ENCODE data around the gene ADAMTS20.
"Not testable (repeated sequence)": the region's sequence is repeated elsewhere in the genome, so short reads cannot be mapped to it uniquely, and the experiment has no call there.

Gene ADAMTS20, protein sequence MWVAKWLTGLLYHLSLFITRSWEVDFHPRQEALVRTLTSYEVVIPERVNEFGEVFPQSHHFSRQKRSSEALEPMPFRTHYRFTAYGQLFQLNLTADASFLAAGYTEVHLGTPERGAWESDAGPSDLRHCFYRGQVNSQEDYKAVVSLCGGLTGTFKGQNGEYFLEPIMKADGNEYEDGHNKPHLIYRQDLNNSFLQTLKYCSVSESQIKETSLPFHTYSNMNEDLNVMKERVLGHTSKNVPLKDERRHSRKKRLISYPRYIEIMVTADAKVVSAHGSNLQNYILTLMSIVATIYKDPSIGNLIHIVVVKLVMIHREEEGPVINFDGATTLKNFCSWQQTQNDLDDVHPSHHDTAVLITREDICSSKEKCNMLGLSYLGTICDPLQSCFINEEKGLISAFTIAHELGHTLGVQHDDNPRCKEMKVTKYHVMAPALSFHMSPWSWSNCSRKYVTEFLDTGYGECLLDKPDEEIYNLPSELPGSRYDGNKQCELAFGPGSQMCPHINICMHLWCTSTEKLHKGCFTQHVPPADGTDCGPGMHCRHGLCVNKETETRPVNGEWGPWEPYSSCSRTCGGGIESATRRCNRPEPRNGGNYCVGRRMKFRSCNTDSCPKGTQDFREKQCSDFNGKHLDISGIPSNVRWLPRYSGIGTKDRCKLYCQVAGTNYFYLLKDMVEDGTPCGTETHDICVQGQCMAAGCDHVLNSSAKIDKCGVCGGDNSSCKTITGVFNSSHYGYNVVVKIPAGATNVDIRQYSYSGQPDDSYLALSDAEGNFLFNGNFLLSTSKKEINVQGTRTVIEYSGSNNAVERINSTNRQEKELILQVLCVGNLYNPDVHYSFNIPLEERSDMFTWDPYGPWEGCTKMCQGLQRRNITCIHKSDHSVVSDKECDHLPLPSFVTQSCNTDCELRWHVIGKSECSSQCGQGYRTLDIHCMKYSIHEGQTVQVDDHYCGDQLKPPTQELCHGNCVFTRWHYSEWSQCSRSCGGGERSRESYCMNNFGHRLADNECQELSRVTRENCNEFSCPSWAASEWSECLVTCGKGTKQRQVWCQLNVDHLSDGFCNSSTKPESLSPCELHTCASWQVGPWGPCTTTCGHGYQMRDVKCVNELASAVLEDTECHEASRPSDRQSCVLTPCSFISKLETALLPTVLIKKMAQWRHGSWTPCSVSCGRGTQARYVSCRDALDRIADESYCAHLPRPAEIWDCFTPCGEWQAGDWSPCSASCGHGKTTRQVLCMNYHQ (N-terminal part only)

DNA sequence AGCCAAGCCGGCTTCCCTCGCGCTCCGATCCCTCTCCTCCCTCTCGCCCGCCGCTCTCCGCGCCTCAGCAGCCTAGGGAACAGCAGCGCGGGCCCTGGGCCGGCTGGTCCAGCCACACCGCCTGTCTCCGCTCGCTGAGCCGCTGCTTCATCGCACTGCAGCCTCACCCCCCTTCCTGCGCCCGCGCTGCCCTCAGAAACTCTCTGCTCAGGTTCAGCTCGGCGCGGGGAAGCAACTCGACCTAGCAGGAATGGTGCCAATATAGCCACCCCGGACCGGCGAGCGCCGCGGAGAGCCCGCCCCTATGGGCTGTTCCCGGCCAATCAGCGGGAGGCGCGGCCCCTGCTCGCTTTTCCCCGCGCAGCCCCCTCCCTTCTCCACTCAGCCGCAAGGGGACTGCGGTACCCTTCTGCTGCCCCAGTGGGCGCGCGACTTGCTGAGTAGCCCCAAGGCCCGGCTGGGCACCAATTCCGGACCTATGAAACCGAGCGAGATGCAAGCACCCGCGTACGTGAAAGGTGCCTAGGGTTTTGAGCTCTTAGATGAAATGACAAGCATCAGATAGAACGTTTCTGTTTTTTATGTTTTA is at the start of gene ADAMTS20:
TSS of gene ADAMTS20 (minus strand) at position 233 of the 589 bp plus-strand sequence. CDS start 282 bp downstream, outside the sequence.
- DNase-seq (ENCODE audit: low read depth) = peak; percentile 4

DNA sequence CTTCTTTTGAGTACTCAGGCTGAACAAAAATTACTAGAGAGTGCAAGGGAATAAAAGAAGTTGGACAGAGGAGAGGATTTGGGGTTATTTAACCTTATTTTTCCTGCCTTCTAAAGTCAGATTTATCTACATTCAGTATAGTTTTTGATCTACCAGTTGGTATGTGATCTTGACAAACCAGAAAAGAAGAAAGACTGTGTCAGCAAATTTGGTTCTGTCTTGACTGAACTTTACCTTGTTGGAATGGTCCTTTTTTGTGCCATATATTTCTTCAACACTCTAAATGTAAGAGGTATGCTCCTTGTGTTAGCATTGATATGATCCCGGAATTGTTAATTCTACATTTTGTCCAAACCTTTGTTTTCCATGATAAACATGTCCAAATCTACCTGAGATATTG is 47.7 kb upstream of the ADAMTS20 start:
- DNase-seq (ENCODE audit: low read depth) = no peak

DNA sequence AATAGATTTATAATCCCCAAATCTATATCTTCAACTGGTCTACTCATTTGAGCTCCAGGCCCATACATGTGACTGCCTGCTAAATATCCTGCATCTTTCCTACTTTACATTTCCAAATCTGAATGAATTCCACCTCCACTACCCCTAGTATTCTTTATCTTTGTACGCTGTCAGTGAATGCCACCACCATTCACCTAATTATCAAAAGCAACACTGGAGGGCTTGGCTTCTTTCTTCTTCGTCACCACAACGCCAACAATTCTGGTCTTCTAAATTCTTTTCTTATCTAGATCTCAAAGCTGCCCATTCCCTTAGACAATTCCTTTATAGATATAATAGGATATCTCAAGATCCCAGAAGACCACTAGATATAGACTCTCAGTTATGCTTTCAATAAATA is 47.1 kb upstream of the ADAMTS20 start:
- DNase-seq (ENCODE audit: low read depth) = no peak

DNA sequence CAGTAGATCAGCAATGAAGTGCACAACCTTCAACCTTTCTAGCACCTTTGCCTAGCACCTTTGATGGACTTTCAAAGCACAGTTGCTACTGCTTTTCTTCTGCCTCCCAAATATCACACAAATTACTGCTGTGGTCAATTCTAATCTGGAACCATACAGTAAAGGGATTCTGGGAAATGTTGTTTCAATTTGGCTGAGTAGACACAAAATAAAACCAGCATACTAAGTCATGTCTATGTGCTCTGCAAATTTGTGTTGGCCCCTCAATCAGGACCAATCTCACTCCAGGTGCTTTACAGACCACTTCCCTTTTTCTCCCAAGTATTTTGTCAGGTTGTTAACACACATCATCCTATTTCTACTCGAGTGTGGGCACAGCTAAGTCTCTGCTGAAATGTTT is 38.3 kb upstream of the ADAMTS20 start:
- no peak for DNase-seq (ENCODE audit: low read depth)

DNA sequence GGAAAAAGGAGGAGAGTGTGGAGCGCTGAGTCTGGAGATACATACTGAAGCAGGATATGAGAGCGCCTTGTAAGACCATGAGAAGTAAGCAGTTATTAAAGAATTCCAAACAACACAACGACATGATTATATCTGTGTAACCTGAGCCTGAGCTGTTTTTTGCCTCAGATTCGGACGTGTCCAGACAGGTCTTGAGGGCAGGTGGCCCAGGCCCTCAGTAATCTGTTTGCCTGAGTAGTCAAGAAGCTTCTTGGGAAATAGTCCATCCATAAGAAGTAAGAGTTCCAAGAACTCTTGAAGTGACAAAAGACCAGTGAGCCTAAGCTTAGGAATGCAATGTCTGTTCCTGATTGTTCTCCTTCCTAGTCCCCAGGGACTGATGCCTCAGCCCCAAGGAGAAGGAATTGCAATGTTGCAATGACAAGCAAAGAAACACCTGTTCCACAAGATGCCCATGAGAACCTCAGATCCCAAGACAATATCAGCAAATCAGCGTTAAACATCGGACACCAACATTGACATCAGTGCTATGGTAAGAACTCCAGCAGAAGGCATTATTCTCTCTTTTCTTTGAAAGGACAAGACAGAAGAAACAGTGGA is 34.7 kb upstream of the ADAMTS20 start:
- DNase-seq (ENCODE audit: low read depth) = no peak

DNA sequence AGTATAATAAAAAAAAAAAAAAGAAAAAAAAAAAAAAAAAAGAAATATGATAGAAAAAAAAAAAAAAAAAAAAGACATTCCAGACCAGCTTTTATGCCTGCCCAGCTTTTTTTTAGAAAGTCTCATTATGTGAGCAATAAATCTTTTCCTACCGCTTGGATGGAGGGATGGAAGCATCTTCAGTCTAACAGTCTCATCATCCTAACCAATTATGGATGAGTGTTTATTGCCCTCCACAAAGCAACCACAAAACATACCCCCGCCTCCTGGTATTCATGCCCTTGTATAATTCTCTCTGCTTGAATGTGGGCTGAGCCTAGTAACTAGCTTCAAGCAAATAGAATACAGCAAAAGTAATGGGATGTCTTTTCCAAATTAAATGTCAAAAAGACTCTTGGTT is 33.7 kb upstream of the ADAMTS20 start:
- no peak for DNase-seq (ENCODE audit: low read depth)

DNA sequence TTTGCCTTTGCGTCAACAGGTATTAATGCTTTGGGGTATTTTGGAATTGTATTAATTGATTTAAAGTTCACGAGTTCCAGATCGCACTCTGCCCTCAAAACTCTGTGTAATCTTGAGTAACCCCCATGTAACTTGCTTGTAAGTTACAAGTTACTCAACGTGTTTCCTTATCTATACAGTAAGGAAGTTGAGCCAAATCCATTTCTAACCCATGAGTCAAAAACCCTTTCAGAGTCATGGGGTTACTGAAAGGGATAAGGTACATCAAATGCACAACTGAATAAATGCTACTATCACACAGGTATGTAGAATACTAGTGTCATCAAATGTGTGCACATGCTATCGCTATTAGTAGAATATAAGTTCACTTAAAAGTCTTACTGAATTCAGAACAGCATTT is 28.6 kb upstream of the ADAMTS20 start:
- DNase-seq (ENCODE audit: low read depth) = peak; percentile 16

DNA sequence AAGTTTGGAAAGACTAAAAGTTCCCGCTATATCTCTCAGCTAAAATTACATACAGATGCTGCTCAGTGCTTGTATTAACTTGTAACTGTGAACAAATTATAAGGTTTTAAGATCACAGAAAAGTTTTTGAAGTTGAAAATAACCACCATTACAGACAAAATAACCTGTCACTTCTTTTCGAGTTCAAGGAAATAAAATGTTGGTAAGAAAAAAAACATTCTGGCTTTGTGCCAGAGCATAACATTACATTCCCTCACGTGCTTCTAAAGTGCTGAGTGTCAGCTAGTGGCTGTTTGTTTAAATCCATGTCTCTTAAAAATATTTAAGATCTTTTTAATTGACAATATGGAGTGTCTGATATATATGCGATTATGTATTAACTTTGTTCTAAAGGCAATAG is 27.2 kb upstream of the ADAMTS20 start:
- DNase-seq (ENCODE audit: low read depth) = no peak

DNA sequence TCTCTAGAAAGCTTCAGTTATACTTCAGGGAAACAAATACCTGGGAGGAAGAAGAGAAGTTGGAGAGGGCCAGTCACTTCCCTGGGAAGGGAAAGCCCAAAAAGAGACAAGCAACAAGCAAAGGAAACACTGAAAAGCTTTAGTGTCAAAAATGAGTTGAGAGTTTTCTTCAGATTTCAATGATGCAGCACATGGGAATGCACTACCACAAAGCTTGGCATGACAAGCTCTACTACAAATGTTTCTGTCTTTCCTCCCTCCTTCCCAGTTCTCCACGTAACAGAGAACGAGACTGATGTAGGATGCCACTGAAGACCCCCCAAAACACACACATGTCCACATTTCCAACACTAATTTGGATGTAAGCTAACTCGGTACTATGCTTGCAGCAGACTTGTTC is 26.8 kb upstream of the ADAMTS20 start:
- DNase-seq (ENCODE audit: low read depth) = peak; percentile 14

DNA sequence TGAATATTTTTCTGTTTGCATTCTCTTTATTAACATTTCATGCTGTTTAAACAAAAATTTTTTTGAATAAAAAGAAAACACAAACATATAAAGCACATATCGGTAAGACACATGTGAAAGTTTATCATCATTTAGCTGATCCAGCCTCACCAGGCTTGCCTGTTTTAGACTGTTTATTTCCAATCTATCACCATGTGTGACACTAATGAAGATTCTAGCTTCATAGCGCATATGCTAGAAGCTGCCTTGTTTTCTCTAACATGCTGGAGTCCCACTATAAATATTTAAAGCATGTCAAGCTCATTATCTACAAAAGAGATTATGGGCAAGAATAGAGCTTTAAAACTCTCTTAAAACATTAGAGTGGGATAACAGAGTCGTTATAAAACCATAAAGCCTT is 25.4 kb upstream of the ADAMTS20 start:
- DNase-seq (ENCODE audit: low read depth) = no peak

DNA sequence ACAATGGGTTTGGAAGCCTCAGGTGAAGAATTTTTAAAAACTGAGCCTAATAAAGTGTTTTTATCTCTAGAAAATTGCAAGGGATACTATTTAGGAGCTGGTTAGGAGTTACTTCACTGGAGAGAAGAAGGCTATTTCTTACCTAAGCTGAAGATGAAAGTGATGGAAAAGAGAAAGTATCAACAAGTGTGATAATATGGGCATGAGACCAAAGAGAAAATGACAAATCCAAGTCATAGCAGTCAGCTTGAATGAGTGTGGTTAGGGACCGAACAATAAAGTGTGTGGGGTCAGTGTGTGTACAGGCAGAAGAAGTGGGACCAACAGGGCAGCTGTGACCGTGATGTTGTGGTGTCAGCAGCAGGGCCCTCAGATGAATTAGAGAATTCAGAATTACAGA is 24.2 kb upstream of the ADAMTS20 start:
- DNase-seq (ENCODE audit: low read depth) = no peak

DNA sequence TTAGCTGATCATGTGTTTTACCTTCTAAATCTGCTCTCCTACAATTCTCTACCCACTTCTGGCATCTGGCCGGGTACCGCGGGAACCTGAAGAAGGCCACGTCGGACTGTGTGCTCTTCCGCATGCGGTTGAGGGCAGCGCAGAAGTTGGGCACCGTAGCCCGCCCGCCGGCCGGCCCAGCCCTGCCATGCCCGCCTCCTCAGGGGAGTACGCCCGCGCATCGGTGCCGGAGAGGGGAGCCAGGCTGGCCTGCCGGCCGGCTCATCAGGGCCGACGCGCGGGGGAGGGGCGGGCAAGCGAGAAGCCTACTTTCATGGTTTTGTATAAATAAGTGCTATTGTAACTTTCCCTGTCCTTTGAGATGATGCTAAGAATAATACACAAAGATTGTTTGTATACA is 19.9 kb upstream of the ADAMTS20 start:
- DNase-seq (ENCODE audit: low read depth) = no peak

DNA sequence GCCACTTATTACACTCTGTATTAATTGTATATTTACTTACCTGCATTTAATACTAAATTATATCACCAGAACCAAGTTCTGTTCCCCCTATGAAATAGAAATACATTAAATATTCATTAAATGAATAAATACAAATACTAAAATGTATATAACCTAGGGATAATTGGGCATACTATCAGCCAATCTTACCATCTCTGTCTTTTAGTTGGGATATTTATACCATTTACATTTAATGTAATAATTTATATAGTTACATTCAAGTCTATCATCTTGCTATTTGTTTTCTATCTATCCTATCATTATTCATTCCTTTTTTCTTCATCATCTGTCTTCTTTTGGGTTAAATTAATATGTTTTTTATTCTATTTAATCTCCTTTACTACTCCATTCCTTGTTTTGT is 4.1 kb upstream of the ADAMTS20 start:
- DNase-seq (ENCODE audit: low read depth) = no peak

DNA sequence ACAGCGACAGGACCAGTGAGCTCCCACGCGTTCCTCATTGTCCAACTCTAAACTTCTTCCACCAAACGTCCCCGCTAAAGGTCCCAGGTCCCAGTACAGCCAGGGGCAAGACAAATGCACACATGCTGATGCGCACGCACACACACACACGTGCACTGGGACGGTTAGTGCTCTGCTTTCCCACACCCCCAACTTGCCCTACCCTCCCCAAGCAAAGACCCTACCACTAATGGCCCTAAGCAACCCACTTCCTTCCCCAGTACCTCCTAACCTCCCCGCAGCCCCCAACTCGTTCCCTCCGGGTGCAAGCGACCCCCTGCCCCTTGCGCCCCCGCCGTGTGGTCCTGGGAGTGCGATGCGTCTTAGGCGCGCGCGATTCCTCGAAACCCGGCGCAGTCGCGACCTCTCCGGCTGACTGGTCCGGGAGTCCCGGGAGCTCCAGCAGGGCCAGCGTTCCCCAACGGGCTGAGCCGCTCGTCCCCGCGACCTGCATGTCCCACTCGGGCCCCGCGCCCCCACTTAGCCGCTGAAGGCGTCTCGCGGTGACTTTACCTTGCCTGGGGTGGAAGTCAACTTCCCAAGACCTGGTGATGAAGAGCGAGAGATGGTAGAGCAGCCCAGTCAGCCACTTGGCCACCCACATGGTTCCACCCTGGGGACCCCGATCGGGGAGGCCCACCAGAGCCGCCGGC is 578 bp downstream of the ADAMTS20 start:
- DNase-seq (ENCODE audit: low read depth) = no peak

DNA sequence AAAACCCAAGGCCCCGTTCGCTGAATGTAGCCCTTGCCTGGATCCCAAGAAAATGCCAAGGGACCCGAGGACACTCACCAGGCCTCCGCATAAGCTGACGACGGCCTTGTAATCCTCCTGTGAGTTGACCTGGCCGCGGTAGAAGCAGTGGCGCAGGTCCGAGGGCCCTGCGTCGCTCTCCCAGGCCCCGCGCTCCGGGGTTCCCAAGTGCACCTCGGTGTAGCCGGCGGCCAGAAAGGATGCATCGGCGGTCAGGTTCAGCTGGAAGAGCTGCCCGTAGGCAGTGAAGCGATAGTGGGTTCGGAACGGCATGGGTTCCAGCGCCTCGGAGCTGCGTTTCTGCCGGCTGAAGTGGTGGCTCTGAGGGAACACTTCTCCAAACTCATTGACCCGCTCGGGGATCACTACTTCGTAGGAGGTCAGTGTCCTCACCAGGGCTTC is 1.2 kb downstream of the ADAMTS20 start:
- no peak for DNase-seq (ENCODE audit: low read depth)

DNA sequence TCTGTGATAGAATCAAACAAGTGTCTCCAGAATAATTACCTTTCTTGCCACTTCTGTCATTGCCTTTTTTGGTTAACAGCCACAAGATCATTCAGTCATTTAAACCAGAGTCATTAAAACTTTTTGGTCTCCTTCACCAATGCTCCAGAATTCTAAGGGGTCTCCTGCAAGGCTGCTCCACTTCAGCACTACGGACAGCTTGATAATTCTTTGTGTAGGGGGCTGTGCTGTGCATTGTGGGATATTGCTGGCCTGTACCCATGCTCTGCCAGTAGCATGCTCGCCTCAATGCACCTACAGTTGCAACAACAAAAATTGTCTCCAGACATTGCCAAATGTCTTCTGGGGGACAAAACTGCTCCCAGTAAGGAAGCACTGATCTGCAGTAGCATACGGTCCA is 7.3 kb downstream of the ADAMTS20 start:
- DNase-seq (ENCODE audit: low read depth) = no peak

DNA sequence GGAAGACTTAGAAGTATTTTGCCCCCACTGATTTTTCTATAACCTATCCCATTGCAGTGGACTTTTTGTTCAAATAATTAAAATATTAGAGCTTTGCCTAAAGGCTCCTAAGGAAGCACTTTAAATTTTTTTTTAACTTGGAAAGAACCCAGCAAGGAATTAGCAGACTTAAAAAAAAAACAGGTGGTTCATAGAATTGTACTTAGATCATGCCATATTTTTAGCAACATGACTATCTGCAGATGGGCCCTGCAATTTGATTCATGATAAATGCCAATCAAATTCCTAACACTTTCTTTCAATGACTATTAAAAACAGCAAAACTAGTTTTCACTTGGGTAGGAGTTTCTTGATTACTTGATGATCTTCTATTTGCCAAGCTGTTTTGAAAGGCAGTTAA is 11.5 kb downstream of the ADAMTS20 start:
- no peak for DNase-seq (ENCODE audit: low read depth)

DNA sequence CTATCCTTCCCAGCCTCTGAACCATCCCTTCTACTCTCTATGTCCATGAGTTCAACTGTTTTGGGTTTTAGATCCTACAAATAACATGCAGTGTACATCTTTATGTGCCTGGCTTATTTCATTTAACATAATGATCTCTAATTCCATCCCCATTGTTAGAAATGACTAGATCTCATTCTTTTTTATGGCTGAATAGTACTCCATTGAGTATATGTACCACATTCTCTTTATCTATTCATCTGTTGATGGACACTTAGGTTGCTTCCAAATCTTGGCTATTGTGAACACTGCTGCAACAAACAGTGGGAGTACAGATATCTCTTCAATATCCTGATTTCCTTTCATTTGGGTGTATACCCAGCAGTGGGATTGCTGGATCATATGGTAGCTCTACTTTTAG is 14.3 kb downstream of the ADAMTS20 start:
- not testable (repeated sequence) for DNase-seq (ENCODE audit: low read depth)

DNA sequence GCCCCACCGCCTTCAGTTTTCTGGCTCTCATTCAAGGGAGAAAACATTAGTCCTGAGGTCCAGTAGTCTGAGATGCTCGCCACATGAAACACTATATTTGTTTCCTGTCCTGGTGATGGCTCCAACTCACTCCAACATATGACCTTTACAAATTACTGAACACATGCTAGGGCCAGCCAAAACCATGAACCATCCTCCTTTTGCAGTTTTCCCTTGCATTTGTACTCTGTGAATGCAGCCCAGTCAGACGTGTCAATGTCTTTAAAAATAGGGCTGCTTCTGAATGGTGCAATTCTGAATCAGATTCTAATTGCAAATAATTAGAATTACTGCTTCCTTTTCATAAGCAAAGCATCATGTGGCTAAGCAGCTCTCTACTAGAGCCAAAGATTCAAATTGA is 36.0 kb downstream of the ADAMTS20 start:
- no peak for DNase-seq (ENCODE audit: low read depth)

DNA sequence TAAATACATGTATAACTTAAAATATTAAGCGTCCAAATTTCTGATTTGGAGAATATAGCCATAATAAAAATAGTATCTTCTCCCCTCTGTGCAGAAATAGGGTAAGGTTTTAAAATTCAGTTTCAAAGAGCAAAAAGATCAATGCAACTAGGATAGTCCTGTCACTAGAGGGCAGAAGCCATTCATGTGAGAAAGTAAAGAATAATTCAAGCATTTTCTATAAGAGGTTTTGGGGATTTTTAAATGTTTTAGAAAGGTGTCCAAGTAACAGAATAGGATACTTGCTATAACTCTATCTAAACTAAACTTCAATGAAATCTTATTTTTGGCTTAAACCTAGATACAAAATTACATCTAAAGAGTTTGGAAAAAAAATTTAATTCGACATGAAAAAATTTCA is 50.3 kb downstream of the ADAMTS20 start:
- peak; percentile 24 for DNase-seq (ENCODE audit: low read depth)

DNA sequence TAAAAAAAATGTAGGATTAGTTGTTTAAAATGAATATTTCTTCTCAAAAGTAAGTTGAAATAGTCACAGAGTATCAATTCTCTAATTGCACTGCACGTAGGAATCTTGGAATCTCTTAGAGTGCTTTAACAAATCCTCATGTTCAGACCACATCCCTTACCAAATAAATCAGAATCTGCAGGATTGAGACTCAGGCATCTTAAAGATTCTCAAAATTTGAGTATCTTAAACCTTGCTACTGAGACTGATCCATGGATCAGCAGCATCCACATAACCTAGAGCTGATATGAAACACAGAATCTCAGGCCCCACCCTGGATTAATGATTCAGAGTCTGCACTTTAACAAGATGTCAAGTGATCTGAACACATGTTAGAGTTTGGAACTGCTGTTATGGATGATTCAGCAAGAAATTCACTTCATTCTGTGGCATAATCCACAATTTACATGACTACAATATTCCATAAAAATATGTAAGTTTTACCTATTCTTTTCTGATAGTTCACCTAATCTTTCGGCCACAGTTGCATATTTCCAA is 58.7 kb downstream of the ADAMTS20 start:
- peak; percentile 3 for DNase-seq (ENCODE audit: low read depth)
